HL-60 (cell line): ENCODE data around the gene RGS6.

Experiments
- DNase-seq, 2 experiments: peaks; one replicate each; pipeline ENCODE4 v3.0.0-alpha.2; 2010 to 2020; ENCODE audit warnings: low read depth in 1 of 2, low spot score in 1 of 2
- H3K27ac ChIP-seq: fragments of 250-450 bp; sonication (Bioruptor Pico); replicated peaks from 2 replicates; pipeline ENCODE4 v1.5.1; 2020; ENCODE audit warnings: mild to moderate bottlenecking, moderate library complexity
- H3K27me3 ChIP-seq: fragments of 250-450 bp; sonication (Bioruptor Pico); 2 replicates; pipeline ENCODE4 v1.5.1; 2021; ENCODE audit warnings: mild to moderate bottlenecking, moderate library complexity; ENCODE audit not compliant: insufficient read depth, poor library complexity, severe bottlenecking
- H3K4me3 ChIP-seq: replicated peaks from 2 replicates; pipeline ENCODE4 v1.5.1; 2011; ENCODE audit warnings: mild to moderate bottlenecking, control low read depth, low read length; ENCODE audit not compliant: insufficient read depth
- CTCF ChIP-seq: IDR thresholded peaks from one replicate; pipeline ENCODE4 v1.5.1; 2011; ENCODE audit warnings: low read length, control low read depth, inconsistent platforms; ENCODE audit not compliant: insufficient read depth
- GABPA ChIP-seq: IDR thresholded peaks from 2 replicates; pipeline ENCODE4 v1.6.1; 2012; ENCODE audit warnings: low read depth
- POLR2AphosphoS5 ChIP-seq: IDR thresholded peaks from 2 replicates; pipeline ENCODE4 v1.6.1; 2012; ENCODE audit warnings: low read depth
- SPI1 ChIP-seq: IDR thresholded peaks from 2 replicates; pipeline ENCODE4 v1.6.1; 2012; ENCODE audit warnings: low read depth, mild to moderate bottlenecking, borderline replicate concordance
- TF ChIP-seq, protein P1 (sequence below): IDR thresholded peaks from 2 replicates; pipeline ENCODE4 v1.6.1; 2012; ENCODE audit warnings: low read depth; ENCODE audit not compliant: insufficient replicate concordance

RGS6 gene

DNA sequence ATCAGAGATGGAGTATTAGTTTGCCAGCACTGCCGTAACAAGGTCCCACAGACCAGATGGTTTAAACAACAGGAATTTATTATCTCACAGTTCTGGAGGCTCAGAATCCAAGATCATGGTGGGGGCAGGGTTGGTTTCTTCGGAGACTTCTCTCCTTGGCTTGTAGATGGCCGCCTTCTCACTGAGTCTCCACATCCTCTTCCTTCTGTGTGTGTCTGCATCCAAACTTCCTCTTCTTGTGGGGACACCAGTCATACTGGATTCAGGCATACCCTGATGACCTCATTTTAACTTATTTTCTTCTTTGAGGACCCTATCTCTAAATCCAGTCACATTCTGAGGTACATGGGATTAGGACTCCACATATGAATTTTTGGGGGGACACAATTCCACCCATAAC is 455.5 kb downstream of the RGS6 start:
- peak; percentile 10; the same call in 1 of the 2 replicates for TF ChIP-seq SPI1
- TF ChIP-seq, protein P1, sequence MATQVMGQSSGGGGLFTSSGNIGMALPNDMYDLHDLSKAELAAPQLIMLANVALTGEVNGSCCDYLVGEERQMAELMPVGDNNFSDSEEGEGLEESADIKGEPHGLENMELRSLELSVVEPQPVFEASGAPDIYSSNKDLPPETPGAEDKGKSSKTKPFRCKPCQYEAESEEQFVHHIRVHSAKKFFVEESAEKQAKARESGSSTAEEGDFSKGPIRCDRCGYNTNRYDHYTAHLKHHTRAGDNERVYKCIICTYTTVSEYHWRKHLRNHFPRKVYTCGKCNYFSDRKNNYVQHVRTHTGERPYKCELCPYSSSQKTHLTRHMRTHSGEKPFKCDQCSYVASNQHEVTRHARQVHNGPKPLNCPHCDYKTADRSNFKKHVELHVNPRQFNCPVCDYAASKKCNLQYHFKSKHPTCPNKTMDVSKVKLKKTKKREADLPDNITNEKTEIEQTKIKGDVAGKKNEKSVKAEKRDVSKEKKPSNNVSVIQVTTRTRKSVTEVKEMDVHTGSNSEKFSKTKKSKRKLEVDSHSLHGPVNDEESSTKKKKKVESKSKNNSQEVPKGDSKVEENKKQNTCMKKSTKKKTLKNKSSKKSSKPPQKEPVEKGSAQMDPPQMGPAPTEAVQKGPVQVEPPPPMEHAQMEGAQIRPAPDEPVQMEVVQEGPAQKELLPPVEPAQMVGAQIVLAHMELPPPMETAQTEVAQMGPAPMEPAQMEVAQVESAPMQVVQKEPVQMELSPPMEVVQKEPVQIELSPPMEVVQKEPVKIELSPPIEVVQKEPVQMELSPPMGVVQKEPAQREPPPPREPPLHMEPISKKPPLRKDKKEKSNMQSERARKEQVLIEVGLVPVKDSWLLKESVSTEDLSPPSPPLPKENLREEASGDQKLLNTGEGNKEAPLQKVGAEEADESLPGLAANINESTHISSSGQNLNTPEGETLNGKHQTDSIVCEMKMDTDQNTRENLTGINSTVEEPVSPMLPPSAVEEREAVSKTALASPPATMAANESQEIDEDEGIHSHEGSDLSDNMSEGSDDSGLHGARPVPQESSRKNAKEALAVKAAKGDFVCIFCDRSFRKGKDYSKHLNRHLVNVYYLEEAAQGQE: no peak
- no peak overlapping the region for H3K4me3 ChIP-seq
- no peak overlapping the region for H3K27ac ChIP-seq
- H3K27me3 ChIP-seq: no peaks in the 10 kb centered on the region
- DNase-seq: peak in 1 of 2 experiments; percentile 0

GRCh38 chr14:72389200-72389599 is 457.0 kb downstream of the RGS6 start:
- H3K4me3 ChIP-seq: no peak overlapping the region
- TF ChIP-seq GABPA (no peak), POLR2AphosphoS5 (no peak), CTCF (no peak), SPI1 (no peak)
- TF ChIP-seq, protein P1: no peak
- no peak overlapping the region for H3K27ac ChIP-seq
- DNase-seq: no peak
- H3K27me3 ChIP-seq: no peaks in the 10 kb centered on the region

- DNase-seq: no peak
- TF ChIP-seq, protein P1: no peak
- TF ChIP-seq POLR2AphosphoS5 (no peak), CTCF (no peak)
- no peak overlapping the region for H3K27ac ChIP-seq
- H3K27me3 ChIP-seq: no peaks in the 10 kb centered on the region
- no peak overlapping the region for H3K4me3 ChIP-seq
Observed at GRCh38 chr14:72401101-72401625, 468.9 kb downstream of the RGS6 start.
